Breast epithelium (tissue), 4 donors: ENCODE data around the gene FBXW8. TPM values are rescaled to one million over a fixed set of nuclear protein-coding genes. Genes with fewer than 3 reads are reported as not detected.

ENCODE experiments used
- DNase-seq, 2 donors: peaks; one replicate each; pipeline ENCODE4 v3.0.0-alpha.2; 2019; ENCODE audit warnings: low spot score in 2 of 2
- H3K27ac ChIP-seq, 2 donors: fragments of 200-600 bp; sonication (generic) in 1 of 2; one replicate each; pipeline ENCODE4 v1.5.1; 2016 to 2019; ENCODE audit warnings: mild to moderate bottlenecking in 1 of 2
- H3K27me3 ChIP-seq, 2 donors: fragments of 200-600 bp; sonication (generic) in 1 of 2; one replicate each; pipeline versions ENCODE4 v1.5.1 to v1.6.0; 2017 to 2019; ENCODE audit warnings: control low read depth in 1 of 2, mild to moderate bottlenecking in 1 of 2
- H3K36me3 ChIP-seq: fragments of 200-600 bp; one replicate; pipeline ENCODE4 v1.5.1; 2019
- H3K4me1 ChIP-seq, 2 donors: fragments of 200-600 bp; sonication (generic); one replicate each; pipeline ENCODE4 v1.5.1; 2016 to 2019; ENCODE audit warnings: control low read depth in 1 of 2
- H3K4me3 ChIP-seq, 3 donors: fragments of 200-600 bp; sonication (generic); 1 replicate in 2 of 3; 2 replicates in 1 of 3; pipeline ENCODE4 v1.5.1; 2016 to 2019; ENCODE audit warnings: mild to moderate bottlenecking in 3 of 3, moderate library complexity in 2 of 3
- H3K9me3 ChIP-seq, 2 donors: fragments of 200-600 bp; sonication (generic) in 1 of 2; one replicate each; pipeline ENCODE4 v1.5.1; 2016 to 2019; ENCODE audit warnings: control low read depth in 1 of 2
- POLR2A ChIP-seq: fragments of 450-650 bp; IDR thresholded peaks from one replicate; pipeline ENCODE4 v1.6.1; 2016; ENCODE audit warnings: antibody characterized with exemption, mild to moderate bottlenecking, moderate library complexity
- POLR2AphosphoS5 ChIP-seq, 3 donors: sonication (generic); formaldehyde crosslinking; IDR thresholded peaks; one replicate each; pipeline ENCODE4 v1.6.1; 2017; ENCODE audit warnings: antibody characterized with exemption in 3 of 3
- intact Hi-C: fragments of 100-400 bp; cut with DNase I; formaldehyde crosslinking; loops from one replicate; pipeline ENCODE4 v1.15.1; 2023; ENCODE audit warnings: low total_unique reads
- total RNA-seq, 3 donors: library from RNA; depleted of rRNA; stranded (reverse); fragments of >200 nt; gene quantifications; one replicate each; pipeline ENCODE4 v1.1.0, GENCODE V29; 2016
- TF ChIP-seq, protein P1 (sequence below), 3 donors: fragments of 450-650 bp; IDR thresholded peaks; one replicate each; pipeline ENCODE4 v1.5.1; 2016 to 2017; ENCODE audit warnings: antibody characterized with exemption in 3 of 3, mild to moderate bottlenecking in 3 of 3, moderate library complexity in 3 of 3

The FBXW8 gene
- total RNA-seq, 3 donors from 2014 or later = 14.9 to 22.3 (median 16.4) TPM

DNA sequence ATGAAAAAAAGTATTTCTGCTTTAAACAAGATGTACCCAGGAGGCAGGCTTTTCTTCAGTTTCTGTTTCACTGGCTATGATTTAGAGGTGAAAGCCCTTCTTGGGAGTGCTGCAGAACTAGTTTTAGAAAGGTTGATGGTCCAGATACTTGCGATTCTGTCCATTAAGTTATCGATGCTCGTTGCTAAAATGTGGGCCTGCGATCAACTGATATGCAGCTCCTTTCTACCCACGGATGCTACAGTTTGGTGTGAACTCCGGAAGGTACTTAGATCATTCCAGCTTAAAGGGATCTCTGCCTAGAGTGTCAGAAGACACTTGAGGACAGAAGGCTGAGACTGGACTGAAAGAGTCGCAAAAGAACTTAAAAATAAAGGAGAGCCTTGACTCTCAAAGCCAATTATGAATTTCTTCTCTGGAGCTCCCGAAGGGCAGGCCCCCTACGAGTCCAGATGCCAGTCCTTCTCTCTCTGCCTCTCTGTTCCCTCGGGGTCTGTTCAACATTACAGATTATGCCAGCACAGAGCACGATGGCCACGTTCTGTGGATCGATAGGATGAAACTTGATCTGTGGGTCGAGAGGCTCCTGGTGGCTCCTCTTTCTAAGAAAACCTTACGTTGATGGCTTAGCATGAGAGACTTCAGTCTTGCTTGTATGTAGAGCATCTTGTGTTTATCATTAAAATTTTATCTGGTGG lies 40.0 kb downstream of the FBXW8 start:
- no peak overlapping the region for H3K27ac ChIP-seq
- H3K36me3 ChIP-seq = peaks cover 3% of the 10 kb centered on the region
- H3K4me3 ChIP-seq = no peak overlapping the region
- H3K27me3 ChIP-seq = no peaks in the 10 kb centered on the region
- DNase-seq = no peak
- no peaks in the 10 kb centered on the region for H3K4me1 ChIP-seq
- TF ChIP-seq POLR2A = no peak
- intact Hi-C loops = no loop called here
- H3K9me3 ChIP-seq = no peaks in the 10 kb centered on the region

DNA sequence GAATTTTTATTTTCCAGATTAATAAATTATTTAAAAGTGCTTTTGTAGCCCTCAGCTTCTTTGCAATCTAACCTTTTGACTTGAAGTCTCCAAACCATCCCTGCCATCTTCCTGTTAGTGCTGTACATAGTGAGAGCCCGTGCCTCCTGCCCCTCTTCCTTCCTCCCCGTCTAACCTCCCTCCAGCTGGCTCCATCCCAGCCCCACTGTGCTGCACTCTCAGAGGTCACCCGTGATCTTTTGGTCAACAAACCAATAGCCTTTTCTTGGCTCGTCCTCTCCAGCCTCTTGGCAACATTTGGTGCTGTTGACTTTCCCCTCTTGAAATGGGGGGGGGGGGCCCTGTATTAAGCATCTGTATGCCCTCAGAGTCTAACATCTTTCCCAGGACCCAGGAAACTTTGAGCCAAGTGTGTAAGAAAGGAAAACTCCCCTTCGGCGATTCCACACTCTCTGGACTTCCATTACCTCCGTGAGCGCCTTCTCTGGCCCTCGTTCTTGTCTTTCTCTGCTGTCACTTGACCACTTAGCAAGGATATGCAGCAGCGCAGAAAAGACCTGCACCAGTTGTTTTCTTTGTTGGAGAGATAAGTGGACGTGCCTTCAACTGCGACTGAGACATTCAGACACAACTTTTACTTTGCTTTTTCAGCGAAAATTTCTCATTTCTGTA lies 44.1 kb downstream of the FBXW8 start:
- H3K4me1 ChIP-seq = no peaks in the 10 kb centered on the region
- intact Hi-C loops = no loop called here
- TF ChIP-seq, protein P1, sequence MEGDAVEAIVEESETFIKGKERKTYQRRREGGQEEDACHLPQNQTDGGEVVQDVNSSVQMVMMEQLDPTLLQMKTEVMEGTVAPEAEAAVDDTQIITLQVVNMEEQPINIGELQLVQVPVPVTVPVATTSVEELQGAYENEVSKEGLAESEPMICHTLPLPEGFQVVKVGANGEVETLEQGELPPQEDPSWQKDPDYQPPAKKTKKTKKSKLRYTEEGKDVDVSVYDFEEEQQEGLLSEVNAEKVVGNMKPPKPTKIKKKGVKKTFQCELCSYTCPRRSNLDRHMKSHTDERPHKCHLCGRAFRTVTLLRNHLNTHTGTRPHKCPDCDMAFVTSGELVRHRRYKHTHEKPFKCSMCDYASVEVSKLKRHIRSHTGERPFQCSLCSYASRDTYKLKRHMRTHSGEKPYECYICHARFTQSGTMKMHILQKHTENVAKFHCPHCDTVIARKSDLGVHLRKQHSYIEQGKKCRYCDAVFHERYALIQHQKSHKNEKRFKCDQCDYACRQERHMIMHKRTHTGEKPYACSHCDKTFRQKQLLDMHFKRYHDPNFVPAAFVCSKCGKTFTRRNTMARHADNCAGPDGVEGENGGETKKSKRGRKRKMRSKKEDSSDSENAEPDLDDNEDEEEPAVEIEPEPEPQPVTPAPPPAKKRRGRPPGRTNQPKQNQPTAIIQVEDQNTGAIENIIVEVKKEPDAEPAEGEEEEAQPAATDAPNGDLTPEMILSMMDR (IDR thresholded peaks at IDR 0.05) = no peak
- TF ChIP-seq POLR2AphosphoS5 (IDR thresholded peaks at IDR 0.05) (no peak), POLR2A (no peak)
- no peak overlapping the region for H3K27ac ChIP-seq
- no peak for DNase-seq
- H3K4me3 ChIP-seq = no peak overlapping the region
- H3K9me3 ChIP-seq = no peaks in the 10 kb centered on the region
- H3K36me3 ChIP-seq = no peaks in the 10 kb centered on the region
- no peaks in the 10 kb centered on the region for H3K27me3 ChIP-seq

DNA sequence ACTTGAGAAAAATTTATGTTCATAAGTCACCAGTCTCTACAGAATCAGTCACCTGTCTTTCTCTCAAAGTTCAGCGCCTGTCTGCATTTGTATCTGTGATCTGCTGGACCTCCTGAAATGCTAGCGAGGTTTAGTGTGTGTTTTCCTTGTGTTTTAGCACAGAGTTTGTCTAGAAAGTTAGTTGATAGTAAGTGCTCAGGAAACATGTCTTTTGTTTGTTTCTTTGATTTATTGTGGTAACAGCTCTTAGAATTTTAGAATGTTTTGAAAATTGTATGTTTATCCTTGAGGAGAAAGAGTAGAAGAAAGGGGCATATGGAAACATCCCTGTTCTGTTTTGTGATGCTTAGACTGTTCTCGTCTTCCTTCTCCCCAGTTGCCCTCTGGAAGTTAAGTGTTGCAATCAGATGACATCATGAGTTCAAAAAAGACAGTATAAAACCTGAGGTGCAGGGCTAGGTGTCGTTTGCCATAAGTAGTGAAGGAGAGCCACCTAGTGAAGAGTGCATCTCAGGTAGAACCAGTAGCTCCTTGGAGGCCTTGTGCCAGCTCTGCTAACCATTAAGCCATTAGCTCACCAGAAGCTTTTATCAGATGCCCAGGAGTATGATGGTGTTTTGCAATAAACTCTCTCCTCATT lies 44.8 kb downstream of the FBXW8 start:
- no peaks in the 10 kb centered on the region for H3K27me3 ChIP-seq
- no peaks in the 10 kb centered on the region for H3K4me1 ChIP-seq
- intact Hi-C loops = no loop called here
- TF ChIP-seq, protein P1 (IDR thresholded peaks at IDR 0.05) = no peak
- peak in 1 of 3 donors; percentile 8 for TF ChIP-seq POLR2AphosphoS5 (IDR thresholded peaks at IDR 0.05)
- TF ChIP-seq POLR2A = no peak
- H3K27ac ChIP-seq = no peak overlapping the region
- no peaks in the 10 kb centered on the region for H3K9me3 ChIP-seq
- H3K36me3 ChIP-seq = no peaks in the 10 kb centered on the region
- no peak overlapping the region for H3K4me3 ChIP-seq
- DNase-seq = peak in 1 of 2 donors; percentile 65

DNA sequence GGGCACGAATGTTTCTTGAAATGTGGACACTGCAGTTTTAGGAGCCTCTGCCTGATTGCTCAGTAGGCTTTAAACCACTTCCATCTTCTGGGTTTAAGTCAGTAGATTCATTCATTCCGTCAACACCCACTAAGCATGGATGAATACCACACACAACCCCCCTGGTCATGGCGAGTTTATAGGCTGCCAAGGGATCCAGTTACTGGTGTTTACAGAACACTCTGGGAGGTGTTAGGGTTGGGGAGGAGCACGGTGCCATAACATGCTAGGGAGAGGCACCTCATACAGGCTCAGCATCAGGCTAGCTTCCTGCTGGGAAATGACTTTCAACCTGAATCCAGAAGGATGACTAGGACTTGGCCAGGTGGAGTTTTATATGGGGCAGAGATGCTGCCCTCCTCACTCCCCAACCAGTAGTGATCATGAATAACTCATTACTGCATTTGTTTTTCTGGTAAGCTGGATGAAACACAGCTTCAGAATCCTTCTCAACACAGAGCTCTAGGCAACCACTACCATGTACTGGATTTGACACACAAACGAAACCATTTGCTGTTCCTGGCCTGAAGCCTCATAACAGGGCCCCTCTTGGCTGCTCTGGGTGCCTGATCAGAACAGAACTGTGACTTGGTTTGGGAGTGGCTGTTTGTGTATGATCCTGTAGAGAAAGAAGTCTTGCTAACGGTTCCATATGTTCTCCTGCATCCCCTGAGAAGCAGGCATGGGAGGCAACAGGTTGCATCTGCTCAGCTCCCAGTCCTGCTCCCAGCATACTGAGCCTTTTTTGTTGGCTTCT lies 47.9 kb downstream of the FBXW8 start:
- no peaks in the 10 kb centered on the region for H3K36me3 ChIP-seq

DNA sequence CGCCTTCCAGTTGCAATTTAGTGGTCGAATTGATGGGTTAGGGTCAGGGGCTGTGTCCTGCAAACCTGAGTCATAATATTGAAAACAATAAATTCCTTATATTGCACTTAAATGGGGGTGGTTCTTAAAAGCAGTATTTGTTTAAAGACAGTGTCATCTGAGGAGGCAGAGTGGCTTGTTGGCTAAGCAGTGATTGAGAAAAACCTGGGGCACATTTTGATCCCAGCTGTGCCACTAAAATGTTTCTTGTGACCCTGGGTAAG lies 48.4 kb downstream of the FBXW8 start:
- no peaks in the 10 kb centered on the region for H3K27me3 ChIP-seq

More for the DNA sequence above, 47.9 kb downstream of the FBXW8 start:
- Histone ChIP-seq H3K27ac (no peak overlapping the region), H3K4me3 (no peak overlapping the region), H3K4me1 (no peaks in the 10 kb centered on the region), H3K27me3 (no peaks in the 10 kb centered on the region), H3K9me3 (no peaks in the 10 kb centered on the region)
- TF ChIP-seq, protein P1 (IDR thresholded peaks at IDR 0.05) = no peak
- no peak for TF ChIP-seq POLR2A
- TF ChIP-seq POLR2AphosphoS5 (IDR thresholded peaks at IDR 0.05) = no peak
- intact Hi-C loops = no loop called here
- no peak for DNase-seq

More for the DNA sequence above, 48.4 kb downstream of the FBXW8 start:
- no peak overlapping the region for H3K27ac ChIP-seq
- no peaks in the 10 kb centered on the region for H3K4me1 ChIP-seq
- intact Hi-C loops = no loop called here
- no peak for DNase-seq
- H3K36me3 ChIP-seq = no peaks in the 10 kb centered on the region
- no peak for TF ChIP-seq POLR2AphosphoS5 (IDR thresholded peaks at IDR 0.05)
- TF ChIP-seq POLR2A = no peak
- TF ChIP-seq, protein P1 (IDR thresholded peaks at IDR 0.05) = no peak
- no peak overlapping the region for H3K4me3 ChIP-seq
- no peaks in the 10 kb centered on the region for H3K9me3 ChIP-seq
